Measurements from ENCODE around the gene MRS2. TPM values are rescaled to one million over a fixed set of nuclear protein-coding genes. Genes with fewer than 3 reads are reported as not detected.

MRS2 gene, protein sequence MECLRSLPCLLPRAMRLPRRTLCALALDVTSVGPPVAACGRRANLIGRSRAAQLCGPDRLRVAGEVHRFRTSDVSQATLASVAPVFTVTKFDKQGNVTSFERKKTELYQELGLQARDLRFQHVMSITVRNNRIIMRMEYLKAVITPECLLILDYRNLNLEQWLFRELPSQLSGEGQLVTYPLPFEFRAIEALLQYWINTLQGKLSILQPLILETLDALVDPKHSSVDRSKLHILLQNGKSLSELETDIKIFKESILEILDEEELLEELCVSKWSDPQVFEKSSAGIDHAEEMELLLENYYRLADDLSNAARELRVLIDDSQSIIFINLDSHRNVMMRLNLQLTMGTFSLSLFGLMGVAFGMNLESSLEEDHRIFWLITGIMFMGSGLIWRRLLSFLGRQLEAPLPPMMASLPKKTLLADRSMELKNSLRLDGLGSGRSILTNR
- 20.4 and 21.4 TPM in 2 replicates for total RNA-seq

GRCh38 chr6:24402697-24403500, at the start of gene MRS2:
Gene MRS2, plus strand, starts transcription at chr6:24402936. Its CDS starts 111 bp downstream, at chr6:24403047.

DNA sequence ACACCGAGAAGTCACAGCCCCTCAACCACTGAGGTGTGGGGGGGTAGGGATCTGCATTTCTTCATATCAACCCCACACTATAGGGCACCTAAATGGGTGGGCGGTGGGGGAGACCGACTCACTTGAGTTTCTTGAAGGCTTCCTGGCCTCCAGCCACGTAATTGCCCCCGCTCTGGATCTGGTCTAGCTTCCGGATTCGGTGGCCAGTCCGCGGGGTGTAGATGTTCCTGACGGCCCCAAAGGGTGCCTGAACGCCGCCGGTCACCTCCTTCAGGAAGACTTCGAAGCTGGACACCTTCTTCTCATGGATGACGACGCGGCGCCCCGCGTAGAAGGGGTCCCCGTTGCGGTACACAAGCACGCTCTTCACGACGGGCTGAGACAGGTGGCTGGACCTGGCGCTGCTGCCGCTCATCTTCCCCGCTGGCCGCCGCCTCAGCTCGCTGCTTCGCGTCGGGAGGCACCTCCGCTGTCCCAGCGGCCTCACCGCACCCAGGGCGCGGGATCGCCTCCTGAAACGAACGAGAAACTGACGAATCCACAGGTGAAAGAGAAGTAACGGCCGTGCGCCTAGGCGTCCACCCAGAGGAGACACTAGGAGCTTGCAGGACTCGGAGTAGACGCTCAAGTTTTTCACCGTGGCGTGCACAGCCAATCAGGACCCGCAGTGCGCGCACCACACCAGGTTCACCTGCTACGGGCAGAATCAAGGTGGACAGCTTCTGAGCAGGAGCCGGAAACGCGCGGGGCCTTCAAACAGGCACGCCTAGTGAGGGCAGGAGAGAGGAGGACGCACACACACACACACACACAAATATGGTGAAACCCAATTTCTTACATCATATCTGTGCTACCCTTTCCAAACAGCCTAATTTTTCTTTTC, 45.2 kb upstream of the MRS2 start, which contains the start of gene DCDC2:
TSS of gene DCDC2 (minus strand) at position 724 of the 883 bp plus-strand sequence. CDS start at position 415, 309 bp downstream.

Small RNAs within 50 kb of the gene (small RNA-seq; reads per million reads assigned to genes)
- not detected for gene RNU6-391P

Other genes with a start within 250 kb of the MRS2 start
- not detected in 2 replicates for gene DCDC2, start 44.9 kb upstream of the MRS2 start, total RNA-seq
- 2.2 and 2.7 TPM in 2 replicates for gene GPLD1, start 86.6 kb downstream of the MRS2 start, total RNA-seq
- 3.9 and 5.0 TPM in 2 replicates for gene ALDH5A1, start 92.0 kb downstream of the MRS2 start, total RNA-seq
- under 0.01 and 0.13 TPM in 2 replicates for gene KIAA0319, start 243.3 kb downstream of the MRS2 start, total RNA-seq

Measured in articular chondrocyte of knee joint (primary cell).